CD4-positive, alpha-beta T cell (primary cell): ENCODE results near the gene SPOP. TPM values are rescaled to one million over a fixed set of nuclear protein-coding genes. Genes with fewer than 3 reads are reported as not detected.
A peak's percentile ranks its signal among the peaks of the same experiment; 100 is the strongest.

Experiments used
- ATAC-seq: fragments of 200-7000 bp; cut with Tn5 transposase; one replicate; pipeline ENCODE4 v1.10.0; 2022; ENCODE audit warnings: mild to moderate bottlenecking; ENCODE audit not compliant: poor library complexity
- CTCF ChIA-PET: fragments of 350-600 bp; sonication (Branson Sonifier 250); formaldehyde crosslinking; loops from one replicate; lab custom pipeline; 2021; ENCODE audit warnings: antibody characterized with exemption, inconsistent platforms; lab: Charles Lee
- POLR2A ChIA-PET: fragments of 350-600 bp; sonication (Branson Sonifier 250); formaldehyde crosslinking; loops from one replicate; lab custom pipeline; 2021; ENCODE audit warnings: antibody characterized with exemption, inconsistent platforms; lab: Charles Lee
- DNase-seq, 14 experiments: peaks; one replicate each; pipeline ENCODE4 v3.0.0-alpha.2; 2013 to 2020; ENCODE audit warnings: mixed read lengths in 2 of 14
- H3K27ac ChIP-seq, 2 donors: one replicate each; pipeline versions ENCODE4 v1.5.1 to v1.7.0; 2013; ENCODE audit warnings: low read length in 2 of 2, low read depth in 1 of 2, mild to moderate bottlenecking in 1 of 2
- H3K27me3 ChIP-seq, 2 experiments: 1 replicate in 1 of 2; 2 replicates in 1 of 2; pipeline versions ENCODE4 v1.6.1 to v1.7.0; 2013; ENCODE audit warnings: low read length in 2 of 2, control low read depth in 1 of 2, mild to moderate bottlenecking in 1 of 2, moderate library complexity in 1 of 2; ENCODE audit not compliant: insufficient read depth in 2 of 2, control insufficient read depth in 1 of 2
- H3K36me3 ChIP-seq: one replicate; pipeline ENCODE4 v1.6.1; 2013; ENCODE audit warnings: low read length, control low read depth; ENCODE audit not compliant: insufficient read depth
- H3K4me1 ChIP-seq: one replicate; pipeline ENCODE4 v1.6.1; 2013; ENCODE audit warnings: low read length, control low read depth; ENCODE audit not compliant: insufficient read depth
- H3K4me3 ChIP-seq: one replicate; pipeline ENCODE4 v1.5.1; 2013; ENCODE audit warnings: mild to moderate bottlenecking, low read length, moderate library complexity
- H3K9me3 ChIP-seq, 2 experiments: 1 replicate in 1 of 2; 2 replicates in 1 of 2; pipeline versions ENCODE4 v1.6.1 to v1.7.0; 2013; ENCODE audit warnings: low read length in 2 of 2, mild to moderate bottlenecking in 2 of 2, control low read depth in 1 of 2, moderate library complexity in 1 of 2; ENCODE audit not compliant: control insufficient read depth in 1 of 2, insufficient read depth in 1 of 2
- H3K27ac Mint-ChIP-seq: one replicate; pipeline ENCODE4 v1.8.0; 2020; ENCODE audit warnings: mixed read lengths
- H3K27me3 Mint-ChIP-seq: one replicate; pipeline ENCODE4 v1.8.0; 2021; ENCODE audit warnings: mixed read lengths
- H3K36me3 Mint-ChIP-seq: one replicate; pipeline ENCODE4 v1.8.0; 2021; ENCODE audit warnings: low read depth, mixed read lengths
- H3K4me1 Mint-ChIP-seq: one replicate; pipeline ENCODE4 v1.8.0; 2021; ENCODE audit warnings: low read depth, mixed read lengths
- H3K4me3 Mint-ChIP-seq: one replicate; pipeline ENCODE4 v1.8.0; 2020; ENCODE audit warnings: mild to moderate bottlenecking, mixed read lengths
- H3K9me3 Mint-ChIP-seq: one replicate; pipeline ENCODE4 v1.8.0; 2020; ENCODE audit warnings: mixed read lengths
- intact Hi-C, 2 experiments: fragments of 100-400 bp; cut with DNase I in 1 of 2; cut with micrococcal nuclease in 1 of 2; formaldehyde crosslinking; loops; one replicate each; pipeline versions ENCODE4 v1.15.1 to v1.9.0; 2023 to 2025; cut with DNase I, micrococcal nuclease
- total RNA-seq, 174 experiments: library from RNA in 2 of 174; stranded (reverse) in 2 of 174; gene quantifications; one replicate each; pipeline ENCODE4 v1.2.3 and lab custom pipeline; 2021 to 2026
- TF ChIP-seq, protein P1 (sequence below): fragments of 200-600 bp; IDR thresholded peaks from one replicate; pipeline ENCODE4 v1.8.0; 2022; ENCODE audit warnings: antibody characterized with exemption, mild to moderate bottlenecking

The SPOP gene
- total RNA-seq, 2 experiments from 2014 or later: 38.7 to 41.5 TPM

DNA sequence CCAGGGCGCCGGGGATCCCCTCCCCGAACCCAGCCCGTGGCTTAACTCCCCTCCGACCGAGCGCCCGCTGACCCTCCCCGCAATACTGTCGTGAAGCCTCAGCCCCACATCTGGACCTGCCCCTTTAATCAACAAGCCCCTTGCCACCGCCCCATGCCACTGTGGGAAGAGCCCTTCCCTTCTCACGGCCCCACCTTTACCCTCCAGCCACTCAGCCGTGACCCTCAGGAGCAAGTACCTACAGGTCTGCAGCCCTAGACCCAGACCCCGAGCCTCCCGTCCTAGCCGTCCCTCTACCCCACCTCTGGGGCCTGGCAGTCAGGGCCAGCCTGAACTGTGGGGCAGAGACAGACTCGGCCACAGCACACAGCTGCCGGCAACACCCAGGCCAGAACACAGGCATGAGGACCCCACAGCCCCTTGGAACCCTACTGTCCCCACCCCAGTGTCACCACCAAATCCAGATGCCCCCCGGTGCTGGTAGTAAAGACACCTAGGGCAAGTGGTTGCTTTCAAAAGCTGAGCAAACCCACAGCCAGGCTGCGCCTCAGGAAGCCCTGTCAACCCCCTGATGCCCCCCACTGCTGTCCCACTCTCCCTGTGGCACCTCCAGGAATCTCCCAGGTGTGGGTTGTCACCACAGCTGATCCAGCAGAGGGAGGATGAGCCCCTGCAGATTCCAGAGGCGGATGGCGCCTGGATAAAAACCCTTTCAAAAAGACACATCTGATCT is 100.8 kb downstream of the SPOP start:
- Mint-ChIP-seq H3K4me3 (peak overlapping the region; percentile 77), H3K27ac (no peak overlapping the region), H3K9me3 (no peaks in the 10 kb centered on the region), H3K4me1 (peaks cover 4% of the 10 kb centered on the region), H3K36me3 (no peaks in the 10 kb centered on the region), H3K27me3 (peaks cover 51% of the 10 kb centered on the region)
- ChIA-PET POLR2A (no interaction called here), CTCF (no interaction called here)
- no peak overlapping the region for H3K27ac ChIP-seq
- H3K27me3 ChIP-seq: peaks cover 42 to 50% of the 10 kb centered on the region in 2 experiments
- no peak overlapping the region for H3K4me3 ChIP-seq
- peaks cover 0 to 7% of the 10 kb centered on the region in 2 experiments for H3K9me3 ChIP-seq
- H3K36me3 ChIP-seq: no peaks in the 10 kb centered on the region
- peaks cover 21% of the 10 kb centered on the region for H3K4me1 ChIP-seq
- ATAC-seq (no peak), DNase-seq (no peak)
- intact Hi-C loops: no loop called here
- TF ChIP-seq, protein P1, sequence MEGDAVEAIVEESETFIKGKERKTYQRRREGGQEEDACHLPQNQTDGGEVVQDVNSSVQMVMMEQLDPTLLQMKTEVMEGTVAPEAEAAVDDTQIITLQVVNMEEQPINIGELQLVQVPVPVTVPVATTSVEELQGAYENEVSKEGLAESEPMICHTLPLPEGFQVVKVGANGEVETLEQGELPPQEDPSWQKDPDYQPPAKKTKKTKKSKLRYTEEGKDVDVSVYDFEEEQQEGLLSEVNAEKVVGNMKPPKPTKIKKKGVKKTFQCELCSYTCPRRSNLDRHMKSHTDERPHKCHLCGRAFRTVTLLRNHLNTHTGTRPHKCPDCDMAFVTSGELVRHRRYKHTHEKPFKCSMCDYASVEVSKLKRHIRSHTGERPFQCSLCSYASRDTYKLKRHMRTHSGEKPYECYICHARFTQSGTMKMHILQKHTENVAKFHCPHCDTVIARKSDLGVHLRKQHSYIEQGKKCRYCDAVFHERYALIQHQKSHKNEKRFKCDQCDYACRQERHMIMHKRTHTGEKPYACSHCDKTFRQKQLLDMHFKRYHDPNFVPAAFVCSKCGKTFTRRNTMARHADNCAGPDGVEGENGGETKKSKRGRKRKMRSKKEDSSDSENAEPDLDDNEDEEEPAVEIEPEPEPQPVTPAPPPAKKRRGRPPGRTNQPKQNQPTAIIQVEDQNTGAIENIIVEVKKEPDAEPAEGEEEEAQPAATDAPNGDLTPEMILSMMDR: no peak

DNA sequence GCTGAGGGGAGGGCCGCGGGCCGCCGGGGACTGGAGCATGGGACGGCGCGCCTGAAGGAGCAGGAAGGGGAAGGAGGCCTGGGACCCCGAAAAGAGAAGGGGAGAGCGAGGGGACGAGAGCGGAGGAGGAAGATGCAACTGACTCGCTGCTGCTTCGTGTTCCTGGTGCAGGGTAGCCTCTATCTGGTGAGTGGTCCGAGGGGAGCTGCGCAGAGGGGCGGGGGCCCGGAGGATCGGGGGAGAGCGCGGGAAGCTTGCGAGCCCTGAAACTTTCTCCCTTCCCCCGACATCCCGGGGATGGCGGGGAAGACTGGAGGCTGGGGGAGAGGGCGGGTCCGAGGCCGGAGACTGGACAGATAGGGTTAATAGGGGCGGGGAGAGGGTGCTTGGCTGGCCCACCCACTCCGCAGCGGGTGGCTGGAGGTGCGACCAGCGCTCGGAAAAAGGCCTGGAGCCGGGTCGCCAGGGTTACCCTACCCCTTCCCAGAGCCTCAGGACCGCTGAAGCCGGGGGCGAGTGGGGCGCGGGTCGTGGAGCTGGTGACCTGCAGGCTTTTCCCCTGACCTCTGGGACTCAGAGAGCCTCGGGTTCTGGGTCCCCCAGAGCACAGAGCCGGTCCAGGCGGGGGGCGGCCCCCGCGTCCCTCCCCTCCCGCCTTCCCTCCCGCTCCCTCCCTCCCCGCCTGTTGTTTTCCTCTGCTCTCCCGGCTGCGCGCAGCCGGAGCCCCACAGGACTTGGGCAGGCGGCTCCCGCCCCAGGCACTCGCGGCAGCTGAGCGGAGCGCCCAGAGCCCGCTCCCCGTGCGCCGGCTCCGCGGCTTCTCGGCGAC is 101.6 kb downstream of the SPOP start:
- Histone ChIP-seq H3K27ac (no peak overlapping the region), H3K27me3 (peaks cover 45 to 50% of the 10 kb centered on the region in 2 experiments), H3K4me3 (peak overlapping the region; percentile 40), H3K4me1 (peaks cover 21% of the 10 kb centered on the region), H3K9me3 (peaks cover 0 to 7% of the 10 kb centered on the region in 2 experiments), H3K36me3 (no peaks in the 10 kb centered on the region)
- Mint-ChIP-seq H3K36me3 (no peaks in the 10 kb centered on the region), H3K27ac (no peak overlapping the region), H3K9me3 (no peaks in the 10 kb centered on the region), H3K4me3 (peak overlapping the region; percentile 65), H3K27me3 (peaks cover 51% of the 10 kb centered on the region), H3K4me1 (peaks cover 4% of the 10 kb centered on the region)
- TF ChIP-seq, protein P1: no peak
- DNase-seq (no peak), ATAC-seq (peak; percentile 7)
- ChIA-PET POLR2A (interaction anchor here (0.7 kb wide), 1 partner anchor 119 kb away, joined by 3 read pairs; no protein-coding TSS in a partner anchor), CTCF (interaction anchor here (1.3 to 1.4 kb wide), 2 partner anchors 22 to 120 kb away, joined by 4 read pairs; no protein-coding TSS in a partner anchor)
- intact Hi-C loops: no loop called here

DNA sequence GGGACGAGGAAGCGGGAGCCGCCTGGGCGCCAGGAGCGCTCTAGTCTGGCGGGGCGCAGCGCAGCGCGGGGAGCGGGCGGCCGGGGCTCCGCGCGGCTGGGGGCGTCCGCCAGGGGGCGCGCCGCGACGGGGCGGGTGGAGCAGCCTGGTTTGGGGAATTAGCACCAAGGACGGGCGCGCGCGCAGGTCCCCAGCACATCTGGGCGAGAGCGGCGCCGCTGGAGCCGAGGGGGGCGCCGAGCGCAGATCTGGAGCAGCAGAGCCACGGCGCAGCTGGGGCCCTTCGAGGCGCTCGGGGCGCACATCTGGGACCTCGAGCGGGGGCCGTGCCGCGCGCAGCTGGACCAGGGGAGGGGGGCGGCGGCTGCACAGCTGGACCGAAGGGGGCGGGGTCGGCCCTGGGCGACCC is 102.2 kb downstream of the SPOP start, which contains the start of gene NXPH3:
Gene NXPH3, plus strand, starts transcription at position 193 of the 409 bp plus-strand sequence. CDS start 349 bp downstream, outside the sequence.
- Histone ChIP-seq H3K36me3 (no peaks in the 10 kb centered on the region), H3K4me3 (peak within 1 kb of the TSS; percentile 40), H3K9me3 (peaks cover 0 to 7% of the 10 kb centered on the region in 2 experiments), H3K4me1 (peaks cover 21% of the 10 kb centered on the region), H3K27me3 (peaks cover 46 to 50% of the 10 kb centered on the region in 2 experiments), H3K27ac (no peak within 1 kb of the TSS)
- ChIA-PET POLR2A (no interaction called here), CTCF (interaction anchor here (1.3 to 1.4 kb wide), 2 partner anchors 22 to 120 kb away, joined by 4 read pairs; no protein-coding TSS in a partner anchor)
- DNase-seq (peak; percentile 33 to 81 (median 54)), ATAC-seq (peak; percentile 82)
- Mint-ChIP-seq H3K4me1 (peaks cover 4% of the 10 kb centered on the region), H3K36me3 (no peaks in the 10 kb centered on the region), H3K27ac (no peak within 1 kb of the TSS), H3K4me3 (peak within 1 kb of the TSS; percentile 65), H3K9me3 (no peaks in the 10 kb centered on the region), H3K27me3 (peaks cover 51% of the 10 kb centered on the region)
- intact Hi-C loops: loop anchor here in 1 of 2 experiments (1.0 kb wide), 1 partner anchor 120 kb away; no protein-coding TSS in a partner anchor
- TF ChIP-seq, protein P1: no peak
